Measurements from ENCODE around the gene GCFC2. TPM values are rescaled to one million over a fixed set of nuclear protein-coding genes. Genes with fewer than 3 reads are reported as not detected.

Gene GCFC2
- total RNA-seq, 1 donor from 2014 or later, result 9.6 TPM

- DNase-seq, result no peak
- no peaks in the 10 kb centered on the region for H3K4me1 ChIP-seq
- H3K9me3 ChIP-seq (replicated peaks), result peaks cover 5% of the 10 kb centered on the region
- TF ChIP-seq, protein P1, sequence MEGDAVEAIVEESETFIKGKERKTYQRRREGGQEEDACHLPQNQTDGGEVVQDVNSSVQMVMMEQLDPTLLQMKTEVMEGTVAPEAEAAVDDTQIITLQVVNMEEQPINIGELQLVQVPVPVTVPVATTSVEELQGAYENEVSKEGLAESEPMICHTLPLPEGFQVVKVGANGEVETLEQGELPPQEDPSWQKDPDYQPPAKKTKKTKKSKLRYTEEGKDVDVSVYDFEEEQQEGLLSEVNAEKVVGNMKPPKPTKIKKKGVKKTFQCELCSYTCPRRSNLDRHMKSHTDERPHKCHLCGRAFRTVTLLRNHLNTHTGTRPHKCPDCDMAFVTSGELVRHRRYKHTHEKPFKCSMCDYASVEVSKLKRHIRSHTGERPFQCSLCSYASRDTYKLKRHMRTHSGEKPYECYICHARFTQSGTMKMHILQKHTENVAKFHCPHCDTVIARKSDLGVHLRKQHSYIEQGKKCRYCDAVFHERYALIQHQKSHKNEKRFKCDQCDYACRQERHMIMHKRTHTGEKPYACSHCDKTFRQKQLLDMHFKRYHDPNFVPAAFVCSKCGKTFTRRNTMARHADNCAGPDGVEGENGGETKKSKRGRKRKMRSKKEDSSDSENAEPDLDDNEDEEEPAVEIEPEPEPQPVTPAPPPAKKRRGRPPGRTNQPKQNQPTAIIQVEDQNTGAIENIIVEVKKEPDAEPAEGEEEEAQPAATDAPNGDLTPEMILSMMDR (IDR thresholded peaks at IDR 0.05; ENCODE audit: borderline replicate concordance), result no peak
- H3K36me3 ChIP-seq, result no peaks in the 10 kb centered on the region
- peaks cover 11% of the 10 kb centered on the region for H3K27me3 ChIP-seq (ENCODE audit: low read depth)
- no peak overlapping the region for H3K4me3 ChIP-seq
- intact Hi-C loops (cut with micrococcal nuclease), result no loop called here
- no peak overlapping the region for H3K27ac ChIP-seq (replicated peaks)
Observed at GRCh38 chr2:75621228-75621627, 89.5 kb downstream of the GCFC2 start.

DNA sequence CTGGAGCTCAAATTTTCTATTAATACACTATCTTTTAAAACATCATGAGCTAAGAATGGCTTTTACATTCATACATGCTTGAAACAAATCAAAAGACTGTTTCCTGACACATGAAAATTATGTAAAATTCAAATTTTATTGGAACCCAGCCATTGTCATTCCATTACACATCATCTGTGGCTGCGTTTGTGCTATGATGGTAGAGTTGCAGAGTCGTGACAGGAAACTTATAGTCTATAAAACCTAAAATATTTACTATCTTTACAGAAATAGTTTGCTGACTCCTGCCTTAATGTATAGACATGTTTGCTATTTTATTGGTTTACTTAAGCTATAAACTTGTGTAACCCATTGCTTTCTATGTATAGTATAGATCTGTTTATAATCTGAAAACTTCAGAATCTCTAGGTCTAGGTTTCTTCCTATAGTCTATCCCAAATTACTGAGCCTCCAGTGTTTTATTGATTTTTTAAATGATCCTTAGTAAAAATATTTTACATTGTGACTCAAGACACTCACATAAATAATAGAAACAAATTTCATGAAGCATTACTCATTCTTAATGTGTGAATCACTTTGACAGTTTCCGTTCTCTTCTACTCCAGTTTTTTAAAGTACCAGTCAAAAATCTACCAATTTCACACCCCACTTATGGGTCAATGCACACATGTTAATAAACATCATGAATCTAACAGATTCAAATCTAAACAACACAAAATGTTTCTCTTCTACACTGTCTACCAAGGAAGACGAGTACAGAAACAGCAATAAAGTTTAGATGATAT lies 90.6 kb downstream of the GCFC2 start:
- Histone ChIP-seq H3K4me1 (no peaks in the 10 kb centered on the region), H3K9me3 (replicated peaks) (peaks cover 5% of the 10 kb centered on the region), H3K27me3 (ENCODE audit: low read depth) (peaks cover 11% of the 10 kb centered on the region), H3K27ac (replicated peaks) (no peak overlapping the region), H3K36me3 (no peaks in the 10 kb centered on the region), H3K4me3 (no peak overlapping the region)
- intact Hi-C loops (cut with micrococcal nuclease), result no loop called here
- no peak for DNase-seq
- TF ChIP-seq, protein P1 (IDR thresholded peaks at IDR 0.05; ENCODE audit: borderline replicate concordance), result no peak

GRCh38 chr2:75616933-75617332 lies 93.8 kb downstream of the GCFC2 start:
- intact Hi-C loops (cut with micrococcal nuclease), result no loop called here
- H3K27ac ChIP-seq (replicated peaks), result no peak overlapping the region
- H3K27me3 ChIP-seq (ENCODE audit: low read depth), result no peaks in the 10 kb centered on the region
- no peak for DNase-seq
- H3K9me3 ChIP-seq (replicated peaks), result peaks cover 5% of the 10 kb centered on the region
- H3K4me3 ChIP-seq, result no peak overlapping the region
- no peaks in the 10 kb centered on the region for H3K4me1 ChIP-seq
- TF ChIP-seq, protein P1 (IDR thresholded peaks at IDR 0.05; ENCODE audit: borderline replicate concordance), result no peak
- H3K36me3 ChIP-seq, result no peaks in the 10 kb centered on the region

- Histone ChIP-seq H3K9me3 (replicated peaks) (peaks cover 5% of the 10 kb centered on the region), H3K27ac (replicated peaks) (no peak overlapping the region), H3K36me3 (no peaks in the 10 kb centered on the region), H3K27me3 (ENCODE audit: low read depth) (no peaks in the 10 kb centered on the region), H3K4me1 (no peaks in the 10 kb centered on the region), H3K4me3 (no peak overlapping the region)
- intact Hi-C loops (cut with micrococcal nuclease), result no loop called here
- TF ChIP-seq, protein P1 (IDR thresholded peaks at IDR 0.05; ENCODE audit: borderline replicate concordance), result no peak
- DNase-seq, result no peak
Observed at GRCh38 chr2:75616406-75616805, 94.3 kb downstream of the GCFC2 start.

DNA sequence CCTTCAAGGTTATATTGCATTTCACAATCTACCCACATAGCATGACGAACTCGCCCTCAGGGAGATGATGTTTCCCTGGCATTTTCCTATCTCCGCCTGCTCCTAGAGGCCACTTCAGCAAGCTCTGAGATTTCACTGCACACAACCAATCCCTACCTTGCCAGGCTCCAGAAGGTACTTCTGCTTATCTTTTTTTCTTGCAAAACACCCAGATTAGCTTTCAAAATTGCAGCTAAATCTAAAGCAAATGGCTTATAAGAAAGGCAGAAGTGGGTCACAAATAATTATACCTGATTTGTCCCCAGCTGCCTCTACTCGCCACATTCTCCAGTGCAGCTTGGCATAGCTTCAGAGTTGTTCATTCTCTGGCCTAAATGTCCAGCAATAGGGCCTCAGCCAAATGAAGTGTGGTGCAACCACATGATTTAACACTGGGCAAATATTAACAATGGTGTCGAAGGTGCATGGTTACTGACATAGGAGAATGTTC lies 96.5 kb downstream of the GCFC2 start:
- TF ChIP-seq, protein P1 (IDR thresholded peaks at IDR 0.05; ENCODE audit: borderline replicate concordance), result no peak
- H3K9me3 ChIP-seq (replicated peaks), result peaks cover 5% of the 10 kb centered on the region
- no peaks in the 10 kb centered on the region for H3K4me1 ChIP-seq
- H3K27me3 ChIP-seq (ENCODE audit: low read depth), result peaks cover 16% of the 10 kb centered on the region
- intact Hi-C loops (cut with micrococcal nuclease), result no loop called here
- H3K4me3 ChIP-seq, result no peak overlapping the region
- H3K36me3 ChIP-seq, result no peaks in the 10 kb centered on the region
- DNase-seq, result no peak
- H3K27ac ChIP-seq (replicated peaks), result no peak overlapping the region
